ENCODE results near the gene NCAPD3.
"Not testable (repeated sequence)": the region's sequence is repeated elsewhere in the genome, so short reads cannot be mapped to it uniquely, and the experiment has no call there.

The NCAPD3 gene

GRCh38 chr11:134126217-134126822, 97.4 kb downstream of the NCAPD3 start:
- no peak for DNase-seq

DNA sequence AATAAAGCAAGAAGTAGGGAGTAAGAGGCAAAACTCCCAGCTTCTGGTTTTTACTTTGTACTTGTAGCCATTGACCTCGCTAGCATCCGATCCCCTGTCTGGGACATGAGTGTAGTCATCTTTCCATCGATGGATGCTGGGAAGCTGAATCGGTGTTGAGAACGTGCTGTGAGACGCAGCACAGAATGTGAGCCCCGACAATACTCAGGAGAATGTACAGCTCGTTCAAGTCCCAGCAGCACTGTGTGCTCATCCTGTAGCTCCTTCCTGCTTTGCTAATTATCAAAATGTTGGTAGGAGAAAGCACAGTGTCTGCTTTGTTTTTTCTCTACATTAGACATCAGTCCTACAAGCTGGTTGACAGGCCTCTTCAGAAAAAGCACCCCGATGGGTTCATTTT, 98.3 kb downstream of the NCAPD3 start:
- no peak for DNase-seq

DNA sequence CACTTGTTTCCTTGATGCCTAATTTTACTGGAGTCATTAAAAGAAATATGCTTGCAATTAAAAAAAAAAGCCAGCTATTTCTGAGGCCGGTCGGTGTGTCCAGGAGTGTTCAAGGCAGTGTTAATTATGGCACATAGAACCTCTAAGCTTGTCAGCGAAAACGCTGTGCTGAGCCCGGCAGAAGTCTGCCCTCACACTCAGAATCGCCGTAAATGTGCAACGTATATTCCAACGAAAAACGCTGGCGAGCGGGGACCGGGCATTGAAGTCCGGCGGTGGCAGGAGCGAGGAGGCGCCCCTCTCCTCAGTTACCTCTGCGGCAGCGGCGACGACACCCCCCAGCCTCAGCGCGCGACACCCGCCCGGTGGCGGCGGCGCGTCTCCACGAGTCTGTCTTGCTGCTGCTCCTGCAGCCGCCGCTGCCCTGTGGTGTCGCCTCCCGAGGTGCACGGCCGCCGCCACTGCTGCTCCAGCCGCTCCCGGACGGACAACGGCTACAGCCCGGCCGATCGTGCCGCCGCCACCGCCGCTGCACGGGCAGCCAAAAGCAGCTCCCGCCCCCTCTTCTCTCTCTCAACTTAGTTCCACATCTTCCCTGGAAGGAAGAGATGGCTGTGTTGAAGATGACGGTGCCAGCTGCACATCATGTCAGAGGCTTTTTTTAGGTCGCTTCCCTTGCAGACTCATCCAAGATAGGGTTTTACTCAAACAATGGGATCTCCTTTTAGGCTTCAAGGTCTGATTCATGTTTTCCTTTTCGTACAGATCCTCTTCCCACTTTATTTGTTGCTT, 98.9 kb downstream of the NCAPD3 start:
- no peak for DNase-seq

DNA sequence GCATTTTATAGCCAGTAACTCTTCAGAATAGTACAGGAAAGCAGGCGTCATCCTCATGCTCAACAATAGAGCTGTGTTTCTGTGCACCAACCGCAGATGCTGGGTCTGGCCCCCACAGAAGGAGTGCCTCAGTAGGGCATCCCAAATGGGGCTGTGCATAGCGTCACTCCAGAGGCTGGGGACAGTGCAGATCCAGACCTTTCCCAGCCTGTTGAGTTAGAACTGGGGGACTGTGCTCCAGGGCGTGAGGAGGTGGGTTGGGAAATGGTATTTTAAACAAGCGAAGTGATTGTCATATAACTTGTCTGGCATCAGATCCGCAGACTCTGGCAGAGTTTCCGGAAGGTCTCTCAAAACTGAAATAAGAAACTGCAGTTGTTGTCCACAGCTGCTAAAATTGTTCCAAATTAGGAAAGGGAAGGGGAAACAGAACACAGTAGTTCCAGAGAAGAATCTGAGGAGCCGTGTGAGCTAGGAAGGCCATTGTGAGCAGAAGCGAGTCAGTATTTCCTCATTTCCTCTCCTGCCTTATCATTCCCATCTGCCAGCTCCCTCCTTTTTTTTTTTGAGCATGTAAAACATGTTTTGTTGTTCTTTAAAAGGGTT, 102.7 kb downstream of the NCAPD3 start:
- DNase-seq = no peak

DNA sequence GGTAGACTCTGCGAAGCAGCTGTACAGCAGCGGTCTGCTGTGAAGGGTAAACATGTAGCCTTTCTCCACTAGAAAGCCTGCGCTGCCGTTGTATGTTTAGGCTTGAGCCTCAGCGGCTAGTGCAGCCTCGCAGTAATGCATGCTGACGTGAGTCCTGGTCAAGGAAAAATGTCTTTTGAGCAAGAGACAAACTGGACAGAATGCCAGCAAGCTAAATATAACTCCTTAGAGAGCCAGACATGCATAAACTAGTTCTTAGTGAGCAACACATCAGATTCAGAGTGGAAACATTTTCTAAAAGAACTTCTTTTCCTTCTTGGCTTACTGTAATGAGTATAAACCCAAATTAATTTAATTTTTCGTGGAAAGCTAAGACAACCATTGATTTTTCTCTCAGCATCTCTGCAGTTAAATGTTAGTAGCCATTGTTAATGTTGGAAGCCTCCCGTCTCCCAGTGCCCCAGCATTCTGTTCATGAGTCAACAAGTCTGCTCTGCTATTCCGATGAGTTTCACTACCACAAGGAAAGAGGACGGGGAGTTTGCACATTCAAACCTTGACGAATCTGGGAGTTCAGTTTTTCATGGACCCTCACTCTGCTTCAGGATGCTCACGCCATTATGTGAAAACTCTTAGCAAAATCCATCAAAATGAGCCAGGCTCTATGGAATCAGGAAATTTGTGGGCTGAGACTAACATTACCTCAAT, 103.5 kb downstream of the NCAPD3 start:
- DNase-seq = no peak

- DNase-seq = no peak
Observed at GRCh38 chr11:134119094-134119493, 104.7 kb downstream of the NCAPD3 start.

DNA sequence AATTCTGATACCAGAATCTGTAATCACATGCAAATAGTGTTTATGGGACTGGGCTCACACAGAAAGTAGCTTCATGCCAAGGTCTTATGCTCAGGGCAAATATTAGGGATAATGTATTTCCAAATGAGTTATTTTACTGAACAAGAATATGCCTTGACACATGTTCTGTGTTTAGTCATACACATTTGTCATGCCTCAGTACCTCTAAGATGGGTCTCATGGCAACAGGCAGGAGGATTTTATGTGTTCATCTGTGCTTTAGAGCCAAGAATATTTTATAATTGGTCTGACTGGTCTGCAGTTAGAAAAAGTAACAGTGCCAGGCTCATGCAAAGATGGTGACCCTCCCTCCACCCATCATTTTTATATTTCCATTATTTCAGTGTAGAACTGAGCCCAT, 105.8 kb downstream of the NCAPD3 start:
- no peak for DNase-seq

DNA sequence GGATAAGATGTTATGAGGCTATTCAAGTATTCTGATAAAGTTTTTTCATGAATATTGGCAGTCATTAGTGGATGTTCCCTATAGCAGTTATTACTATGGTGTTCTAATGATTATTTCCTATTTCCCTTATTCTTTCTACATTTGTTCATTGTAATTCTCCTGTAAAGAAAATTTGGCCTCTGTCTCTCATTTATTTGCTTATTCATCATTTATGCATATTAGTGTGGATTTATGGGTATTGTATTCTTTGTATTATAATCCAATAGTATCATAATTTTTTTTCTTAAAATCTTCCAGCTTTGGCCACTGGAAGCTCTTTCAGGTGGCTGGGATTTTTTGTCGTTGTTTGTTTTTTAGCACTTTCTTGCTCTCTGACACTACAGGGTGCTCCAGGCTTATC, 107.6 kb downstream of the NCAPD3 start:
- DNase-seq = no peak

DNA sequence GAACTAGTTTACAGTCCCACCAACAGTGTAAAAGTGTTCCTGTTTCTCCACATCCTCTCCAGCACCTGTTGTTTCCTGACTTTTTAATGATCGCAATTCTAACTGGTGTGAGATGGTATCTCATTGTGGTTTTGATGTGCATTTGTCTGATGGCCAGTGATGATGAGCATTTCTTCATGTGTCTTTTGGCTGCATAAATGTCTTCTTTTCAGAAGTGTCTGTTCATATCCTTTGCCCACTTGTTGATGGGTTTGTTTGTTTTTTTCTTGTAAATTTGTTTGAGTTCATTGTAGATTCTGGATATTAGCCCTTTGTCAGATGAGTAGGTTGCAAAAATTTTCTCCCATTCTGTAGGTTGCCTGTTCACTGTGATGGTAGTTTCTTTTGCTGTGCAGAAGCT, 110.0 kb downstream of the NCAPD3 start:
- DNase-seq = not testable (repeated sequence)

DNA sequence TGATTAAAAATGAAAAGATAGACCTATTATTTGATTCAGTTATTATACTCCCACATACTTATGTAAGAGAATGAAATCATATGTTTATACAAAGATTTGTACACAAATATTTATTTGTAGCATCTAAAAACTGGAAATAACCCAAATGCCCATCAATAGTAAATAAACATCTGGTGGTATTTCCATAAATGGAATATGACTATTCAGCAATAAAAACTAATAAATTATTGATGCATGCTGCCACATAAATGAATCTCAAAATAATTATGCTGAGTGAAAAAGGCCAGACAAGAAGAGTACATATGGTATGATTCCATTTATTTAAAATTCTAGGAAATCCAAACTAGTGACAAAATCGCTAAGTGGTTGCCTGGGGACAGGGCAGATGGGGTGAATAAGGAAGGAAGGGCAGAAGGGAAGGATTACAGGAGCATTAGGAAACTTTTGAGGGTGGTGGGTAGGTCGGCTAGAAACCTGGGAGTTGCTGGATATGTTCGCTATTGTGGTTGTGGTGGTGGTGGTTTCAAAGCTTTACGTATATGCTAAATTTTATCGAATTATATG, 113.4 kb downstream of the NCAPD3 start:
- no peak for DNase-seq

All from cerebellar nuclear complex (tissue), 1 donor.